T47D (cell line): ENCODE data around the gene CNOT3.

ENCODE experiments used
- DNase-seq, 2 experiments: peaks; one replicate each; pipeline versions ENCODE4 v3.0.0 to v3.0.0-alpha.2; 2011 to 2012; ENCODE audit warnings: low read depth in 1 of 2, low spot score in 1 of 2
- JUND ChIP-seq: IDR thresholded peaks from 2 replicates; pipeline ENCODE4 v1.6.1; 2012; ENCODE audit warnings: low read depth
- in situ Hi-C: cut with HindIII; loops from 2 replicates; pipeline ENCODE4 v1.10.0; 2016; ENCODE audit warnings: low sequenced_read_pairs, low pct_unique_long_range_greater_than_20kb

CNOT3 gene

GRCh38 chr19:54128441-54128725 lies 9.2 kb upstream of the CNOT3 start:
- no peak for DNase-seq
- in situ Hi-C loops, result no loop called here
- TF ChIP-seq JUND, result no peak

DNA sequence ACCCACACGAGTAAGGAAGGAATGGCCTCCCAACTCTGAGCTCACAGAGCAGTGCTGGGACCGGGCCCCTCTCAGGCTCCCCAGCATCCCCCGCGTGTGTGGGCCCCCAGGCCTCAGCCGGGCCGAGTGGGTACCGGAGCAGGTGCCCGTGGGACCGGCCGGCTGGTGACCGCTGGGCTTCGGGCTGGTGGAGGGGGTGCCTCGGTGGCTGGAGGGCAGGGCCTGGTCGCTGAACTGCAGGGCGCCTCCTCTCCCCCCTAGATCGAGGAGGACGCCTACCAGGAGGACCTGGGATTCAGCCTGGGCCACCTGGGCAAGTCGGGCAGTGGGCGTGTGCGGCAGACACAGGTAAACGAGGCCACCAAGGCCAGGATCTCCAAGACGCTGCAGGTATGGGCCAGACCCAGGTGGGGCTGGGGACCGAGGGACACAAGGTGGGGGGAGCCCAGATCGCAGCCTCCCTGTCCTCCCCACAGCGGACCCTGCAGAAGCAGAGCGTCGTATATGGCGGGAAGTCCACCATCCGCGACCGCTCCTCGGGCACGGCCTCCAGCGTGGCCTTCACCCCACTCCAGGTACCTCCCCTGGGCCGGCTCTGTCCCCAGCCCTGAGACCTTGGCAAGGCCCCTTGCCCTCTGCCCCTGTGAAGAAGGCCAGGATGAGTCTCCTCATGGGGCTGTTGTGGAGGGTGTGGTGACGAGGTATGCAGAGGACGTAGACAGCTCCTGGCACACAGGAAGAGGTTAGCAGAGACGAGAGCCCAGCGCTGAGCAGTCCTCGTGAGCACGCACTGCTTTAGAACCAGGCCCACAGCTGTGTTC lies 8.6 kb upstream of the CNOT3 start:
- DNase-seq, result no peak
- in situ Hi-C loops, result no loop called here
- no peak for TF ChIP-seq JUND

DNA sequence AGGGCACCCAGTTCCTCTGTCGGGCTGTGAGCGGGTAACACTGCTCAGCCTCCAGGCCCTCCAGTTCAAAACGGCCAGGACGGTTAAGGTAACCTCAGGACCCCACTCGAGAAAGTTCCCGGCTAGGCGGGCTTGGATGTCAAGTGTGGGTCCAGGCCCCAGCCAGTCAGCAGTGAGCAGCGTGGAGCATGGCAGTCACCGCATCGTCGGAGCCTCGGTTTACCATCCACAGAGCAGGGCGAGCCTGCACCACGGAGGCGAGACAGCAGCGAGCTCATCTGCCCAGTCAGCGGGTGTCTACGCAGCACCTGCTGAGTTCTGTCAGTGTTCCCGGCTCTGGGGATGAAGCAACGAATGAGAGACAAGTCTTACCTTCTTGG lies 8.0 kb upstream of the CNOT3 start:
- in situ Hi-C loops, result no loop called here
- DNase-seq, result no peak
- no peak for TF ChIP-seq JUND

DNA sequence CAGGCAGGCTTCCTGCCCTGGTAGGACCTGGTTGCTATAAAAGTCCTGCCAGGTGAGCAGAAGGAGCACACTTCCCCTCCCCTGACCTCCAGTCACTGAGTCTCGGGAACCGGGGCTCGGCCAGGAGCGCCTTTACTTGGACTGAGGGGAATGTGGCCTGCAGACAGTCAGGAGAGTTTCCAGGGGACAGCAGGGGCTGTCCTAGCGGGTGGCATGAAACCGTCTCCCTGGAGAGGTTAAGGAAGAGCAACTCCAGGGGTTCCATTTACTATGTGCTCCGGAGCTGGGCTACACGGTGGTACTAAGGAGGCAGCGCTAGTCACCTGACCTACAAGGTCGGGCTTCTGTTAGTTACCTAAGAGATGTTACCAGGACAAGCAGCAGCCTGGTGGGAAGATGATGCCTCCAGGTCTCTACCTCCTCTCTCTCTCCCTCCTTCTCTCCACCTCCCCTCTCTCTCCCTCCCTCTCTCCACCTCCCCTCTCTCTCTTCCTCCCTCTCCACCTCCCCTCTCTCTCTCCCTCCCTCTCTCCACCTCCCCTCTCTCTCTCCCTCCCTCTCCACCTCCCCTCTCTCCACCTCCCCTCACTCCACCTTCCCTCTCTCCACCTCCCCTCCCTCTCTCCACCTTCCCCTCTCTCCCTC lies 4.1 kb upstream of the CNOT3 start:
- peak in 1 of 2 experiments; percentile 100 for DNase-seq
- in situ Hi-C loops, result no loop called here
- no peak for TF ChIP-seq JUND

GRCh38 chr19:54133957-54134590 lies 3.5 kb upstream of the CNOT3 start:
- no peak for DNase-seq
- in situ Hi-C loops, result no loop called here
- TF ChIP-seq JUND, result no peak

DNA sequence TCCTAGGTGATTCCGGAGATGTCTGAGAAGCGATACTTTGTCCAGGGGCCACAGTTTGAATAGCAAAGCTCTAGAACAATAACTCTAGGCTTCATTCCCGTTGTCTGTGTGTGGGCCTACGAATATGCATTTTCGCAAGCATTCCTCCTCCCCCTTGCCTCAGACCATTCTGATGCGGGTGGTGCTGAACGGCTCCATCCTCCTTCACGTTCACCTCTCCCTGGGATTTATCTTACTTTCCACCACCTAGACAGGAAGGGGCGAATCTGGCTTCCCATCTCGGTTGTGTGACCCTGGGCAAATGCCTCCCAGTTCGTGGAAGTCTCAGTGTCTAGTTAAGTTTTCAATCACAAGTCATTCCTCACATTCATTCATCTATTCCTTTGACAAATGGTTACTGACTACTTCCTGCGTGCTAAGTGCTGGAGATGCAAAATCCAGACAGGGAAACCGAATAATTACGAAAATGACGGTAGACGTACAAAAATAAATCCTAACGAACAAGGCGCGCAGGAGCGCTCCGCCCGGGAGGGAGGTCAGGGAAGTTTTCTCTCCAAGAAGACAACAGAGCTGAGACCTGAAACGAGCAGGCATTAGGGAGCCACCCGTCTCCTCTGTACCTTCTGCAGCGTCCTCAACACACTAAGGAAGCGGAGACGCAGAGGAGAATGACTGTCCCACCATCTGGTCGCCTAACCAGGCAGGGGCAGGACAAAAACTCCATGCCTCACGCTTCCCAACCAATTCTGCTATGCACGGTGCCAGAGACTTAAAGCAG lies 1.3 kb upstream of the CNOT3 start:
- TF ChIP-seq JUND, result no peak
- no peak for DNase-seq
- in situ Hi-C loops, result no loop called here

GRCh38 chr19:54136864-54137698 lies 481 bp upstream of the CNOT3 start:
- in situ Hi-C loops, result no loop called here
- DNase-seq, result peak; percentile 98 to 100
- TF ChIP-seq JUND, result no peak

DNA sequence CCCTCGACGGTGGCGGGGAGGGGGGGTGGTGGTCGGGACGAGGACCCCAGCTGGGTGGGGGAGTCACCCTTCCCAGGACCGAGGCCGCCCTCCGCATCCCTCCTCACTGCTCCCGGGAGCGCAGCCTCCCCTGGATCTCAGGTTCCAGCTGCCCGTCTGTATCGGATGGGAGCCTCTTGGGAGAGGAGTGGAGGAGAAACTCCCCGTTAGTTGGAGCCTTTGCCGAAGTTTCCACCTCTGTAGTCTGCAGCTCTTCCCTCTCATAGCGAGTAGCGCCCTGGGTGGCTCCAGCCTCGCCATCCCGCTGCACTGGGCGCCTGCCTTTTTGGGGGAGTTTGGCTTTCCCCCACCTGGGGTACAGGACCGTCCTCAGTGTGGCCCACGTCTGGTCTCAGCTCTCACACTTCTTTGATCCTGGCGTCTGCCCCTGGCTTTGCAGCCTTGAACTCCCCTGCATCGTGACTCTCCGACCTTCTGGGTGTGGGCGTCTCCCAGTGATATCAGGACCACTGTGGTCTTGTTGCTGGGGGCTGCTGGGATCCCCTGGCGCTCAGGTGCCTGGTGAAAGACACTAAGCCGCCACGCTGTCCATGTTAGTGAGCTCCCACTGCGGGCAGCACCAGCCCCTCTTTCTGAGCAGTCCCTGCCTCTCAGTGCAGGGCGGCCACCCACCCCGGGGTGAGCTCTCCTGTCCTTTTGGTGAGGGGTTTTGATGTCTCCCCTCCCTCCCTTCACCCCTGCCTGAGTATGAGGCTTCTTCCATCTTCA lies 1.1 kb downstream of the CNOT3 start:
- in situ Hi-C loops, result no loop called here
- DNase-seq, result no peak
- no peak for TF ChIP-seq JUND

GRCh38 chr19:54141356-54141755 lies 3.8 kb downstream of the CNOT3 start:
- TF ChIP-seq JUND, result no peak
- in situ Hi-C loops, result no loop called here
- DNase-seq, result no peak

DNA sequence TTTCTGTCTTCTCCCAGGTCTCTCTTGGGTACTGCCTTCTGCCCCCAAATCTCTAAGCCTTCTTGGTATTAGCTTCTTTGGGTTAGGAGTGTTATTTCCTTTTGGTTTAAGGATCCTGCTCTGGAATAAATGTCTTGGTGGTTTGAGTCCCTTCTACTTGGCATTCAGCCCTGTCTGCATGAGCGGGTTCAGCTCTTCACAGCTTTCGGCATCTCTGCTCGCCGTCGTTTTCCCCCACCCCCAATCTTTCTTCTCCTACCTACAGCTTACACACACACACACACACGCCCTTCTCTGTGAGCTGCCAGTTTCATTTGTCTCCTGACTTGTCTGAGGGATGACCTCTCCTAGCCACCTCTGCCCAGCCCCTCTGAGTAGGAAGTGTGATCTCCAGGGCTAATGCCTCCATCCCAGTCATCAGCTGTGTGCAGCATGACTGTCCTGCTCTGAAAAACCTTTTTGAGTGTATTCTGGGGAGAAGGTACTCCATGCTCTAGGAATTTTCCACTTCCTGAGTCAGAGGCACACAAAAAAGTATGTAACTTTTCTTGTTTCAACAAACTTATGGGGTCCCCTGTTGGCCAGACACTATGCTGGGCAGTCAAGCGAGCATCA lies 4.7 kb downstream of the CNOT3 start:
- no peak for DNase-seq
- in situ Hi-C loops, result no loop called here
- no peak for TF ChIP-seq JUND

DNA sequence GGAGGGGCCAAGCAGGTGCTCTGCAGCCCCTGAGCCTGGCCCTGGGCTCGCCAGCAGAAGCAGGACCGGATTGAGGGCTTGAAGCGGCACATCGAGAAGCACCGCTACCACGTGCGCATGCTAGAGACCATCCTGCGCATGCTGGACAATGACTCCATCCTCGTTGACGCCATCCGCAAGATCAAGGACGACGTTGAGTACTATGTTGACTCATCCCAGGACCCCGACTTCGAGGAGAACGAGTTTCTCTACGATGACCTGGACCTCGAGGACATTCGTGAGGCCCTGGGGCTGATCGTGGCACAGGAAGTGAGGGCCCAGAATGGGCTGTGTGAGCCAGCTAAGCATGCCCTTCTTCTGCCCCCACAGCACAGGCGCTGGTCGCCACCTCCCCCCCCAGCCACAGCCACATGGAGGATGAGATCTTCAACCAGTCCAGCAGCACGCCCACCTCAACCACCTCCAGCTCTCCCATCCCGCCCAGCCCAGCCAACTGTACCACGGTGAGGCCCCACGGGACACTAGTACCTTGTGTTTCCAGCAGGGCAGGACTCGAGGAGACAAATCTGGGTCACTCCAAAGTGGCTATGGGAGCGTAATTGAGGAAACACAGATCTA lies 8.1 kb downstream of the CNOT3 start:
- TF ChIP-seq JUND, result no peak
- in situ Hi-C loops, result no loop called here
- no peak for DNase-seq
